Measurements from ENCODE around the gene COG5. TPM values are rescaled to one million over a fixed set of nuclear protein-coding genes. Genes with fewer than 3 reads are reported as not detected.

Gene COG5
- total and polyA plus RNA-seq, 2 donors from 2014 or later, result 8.6 to 45.7 TPM

DNA sequence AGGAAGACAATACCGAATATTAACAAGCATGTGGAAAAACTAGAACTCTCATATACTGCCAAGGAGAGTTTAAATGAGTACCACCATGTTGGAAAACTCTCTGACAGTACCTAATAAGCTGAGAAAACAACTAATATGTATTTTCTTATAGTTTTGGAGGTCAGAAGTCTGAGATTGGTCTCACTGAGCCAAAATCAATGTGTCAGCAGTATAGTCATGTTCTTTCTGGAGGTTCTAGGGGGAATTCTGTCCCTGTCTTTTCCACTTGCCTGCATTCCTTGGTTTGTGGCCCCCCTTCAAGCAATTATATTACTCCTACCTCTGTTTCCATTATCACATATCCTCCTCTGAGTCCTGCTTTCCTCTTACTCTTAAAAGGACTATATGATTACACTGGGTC is 250.4 kb downstream of the COG5 start:
- H3K27me3 ChIP-seq (ENCODE audit: control insufficient read depth, insufficient read depth, low read length), result no peaks in the 10 kb centered on the region
- H3K4me1 ChIP-seq (ENCODE audit: control insufficient read depth in 2 of 3, insufficient read depth in 2 of 3, low read depth in 1 of 3, low read length in 3 of 3), result no peaks in the 10 kb centered on the region
- no peak overlapping the region for H3K27ac ChIP-seq (ENCODE audit: low read depth in 2 of 2, low read length in 2 of 2)
- no peaks in the 10 kb centered on the region for H3K9me3 ChIP-seq (ENCODE audit: control insufficient read depth in 2 of 3, insufficient read depth in 1 of 3, low read length in 3 of 3)
- H3K4me3 ChIP-seq (ENCODE audit: low read length in 3 of 3), result no peak overlapping the region
- no peak for FAIRE-seq
- intact Hi-C loops (cut with DNase I), result no loop called here
- H3K36me3 ChIP-seq (ENCODE audit: control insufficient read depth in 2 of 3, insufficient read depth in 3 of 3, low read length in 3 of 3), result no peaks in the 10 kb centered on the region
- DNase-seq, result no peak
- TF ChIP-seq, protein P1, sequence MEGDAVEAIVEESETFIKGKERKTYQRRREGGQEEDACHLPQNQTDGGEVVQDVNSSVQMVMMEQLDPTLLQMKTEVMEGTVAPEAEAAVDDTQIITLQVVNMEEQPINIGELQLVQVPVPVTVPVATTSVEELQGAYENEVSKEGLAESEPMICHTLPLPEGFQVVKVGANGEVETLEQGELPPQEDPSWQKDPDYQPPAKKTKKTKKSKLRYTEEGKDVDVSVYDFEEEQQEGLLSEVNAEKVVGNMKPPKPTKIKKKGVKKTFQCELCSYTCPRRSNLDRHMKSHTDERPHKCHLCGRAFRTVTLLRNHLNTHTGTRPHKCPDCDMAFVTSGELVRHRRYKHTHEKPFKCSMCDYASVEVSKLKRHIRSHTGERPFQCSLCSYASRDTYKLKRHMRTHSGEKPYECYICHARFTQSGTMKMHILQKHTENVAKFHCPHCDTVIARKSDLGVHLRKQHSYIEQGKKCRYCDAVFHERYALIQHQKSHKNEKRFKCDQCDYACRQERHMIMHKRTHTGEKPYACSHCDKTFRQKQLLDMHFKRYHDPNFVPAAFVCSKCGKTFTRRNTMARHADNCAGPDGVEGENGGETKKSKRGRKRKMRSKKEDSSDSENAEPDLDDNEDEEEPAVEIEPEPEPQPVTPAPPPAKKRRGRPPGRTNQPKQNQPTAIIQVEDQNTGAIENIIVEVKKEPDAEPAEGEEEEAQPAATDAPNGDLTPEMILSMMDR (IDR thresholded peaks at IDR 0.05; ENCODE audit: borderline replicate concordance, extremely low read depth, insufficient read depth), result no peak
- no peak overlapping the region for H3K9ac ChIP-seq (ENCODE audit: low read length in 3 of 3)

DNA sequence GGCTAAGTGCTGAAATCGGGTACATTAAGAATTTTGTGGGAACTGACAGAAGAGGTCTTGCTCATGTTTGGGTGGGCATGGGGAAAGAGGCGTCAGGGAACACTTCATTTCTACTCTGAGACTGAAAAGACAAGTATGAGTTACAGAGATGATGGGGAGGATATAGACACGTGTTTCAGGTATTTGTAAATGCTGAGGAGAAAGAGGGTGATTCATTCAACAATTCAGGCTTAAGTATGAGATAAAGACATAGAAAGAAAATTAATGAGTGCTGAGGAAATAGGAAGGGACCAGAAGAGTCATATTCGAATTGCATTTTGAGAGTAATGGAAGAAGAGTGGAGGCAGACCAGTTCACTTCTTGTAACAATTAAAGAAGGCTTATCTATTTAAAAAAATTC is 251.3 kb downstream of the COG5 start:
- Histone ChIP-seq H3K27ac (ENCODE audit: low read depth in 2 of 2, low read length in 2 of 2) (no peak overlapping the region), H3K4me1 (ENCODE audit: control insufficient read depth in 2 of 3, insufficient read depth in 2 of 3, low read depth in 1 of 3, low read length in 3 of 3) (no peaks in the 10 kb centered on the region), H3K27me3 (ENCODE audit: control insufficient read depth, insufficient read depth, low read length) (no peaks in the 10 kb centered on the region), H3K9ac (ENCODE audit: low read length in 3 of 3) (no peak overlapping the region), H3K4me3 (ENCODE audit: low read length in 3 of 3) (no peak overlapping the region), H3K36me3 (ENCODE audit: control insufficient read depth in 2 of 3, insufficient read depth in 3 of 3, low read length in 3 of 3) (no peaks in the 10 kb centered on the region), H3K9me3 (ENCODE audit: control insufficient read depth in 2 of 3, insufficient read depth in 1 of 3, low read length in 3 of 3) (no peaks in the 10 kb centered on the region)
- no peak for FAIRE-seq
- TF ChIP-seq, protein P1 (IDR thresholded peaks at IDR 0.05; ENCODE audit: borderline replicate concordance, extremely low read depth, insufficient read depth), result no peak
- DNase-seq, result no peak
- intact Hi-C loops (cut with DNase I), result no loop called here

DNA sequence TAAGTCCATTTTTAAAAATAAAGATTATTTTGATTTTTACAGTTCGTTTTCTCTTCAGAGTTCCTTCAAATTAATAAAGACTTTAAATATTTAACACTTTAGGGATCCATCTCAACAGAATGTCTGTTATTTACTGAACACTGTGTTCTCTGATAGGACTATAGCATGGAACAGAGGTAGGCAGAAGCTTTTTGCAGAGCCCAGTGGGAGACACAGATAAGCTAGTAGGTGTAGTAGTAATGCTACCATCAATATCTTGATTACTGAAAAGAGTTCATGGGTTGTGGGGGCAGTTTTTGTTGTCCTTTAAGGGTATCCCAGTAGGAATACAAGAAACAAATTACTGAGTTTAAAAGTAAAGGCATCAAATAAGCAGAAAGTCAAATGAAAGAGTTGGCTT is 254.4 kb downstream of the COG5 start:
- DNase-seq (no peak), FAIRE-seq (no peak)
- Histone ChIP-seq H3K9ac (ENCODE audit: low read length in 3 of 3) (no peak overlapping the region), H3K36me3 (ENCODE audit: control insufficient read depth in 2 of 3, insufficient read depth in 3 of 3, low read length in 3 of 3) (no peaks in the 10 kb centered on the region), H3K27me3 (ENCODE audit: control insufficient read depth, insufficient read depth, low read length) (no peaks in the 10 kb centered on the region), H3K4me1 (ENCODE audit: control insufficient read depth in 2 of 3, insufficient read depth in 2 of 3, low read depth in 1 of 3, low read length in 3 of 3) (no peaks in the 10 kb centered on the region), H3K4me3 (ENCODE audit: low read length in 3 of 3) (no peak overlapping the region), H3K27ac (ENCODE audit: low read depth in 2 of 2, low read length in 2 of 2) (no peak overlapping the region), H3K9me3 (ENCODE audit: control insufficient read depth in 2 of 3, insufficient read depth in 1 of 3, low read length in 3 of 3) (no peaks in the 10 kb centered on the region)
- intact Hi-C loops (cut with DNase I), result loop anchor here (10.0 kb wide), 1 partner anchor 64 kb away; no protein-coding TSS in a partner anchor
- TF ChIP-seq, protein P1 (IDR thresholded peaks at IDR 0.05; ENCODE audit: borderline replicate concordance, extremely low read depth, insufficient read depth), result no peak

DNA sequence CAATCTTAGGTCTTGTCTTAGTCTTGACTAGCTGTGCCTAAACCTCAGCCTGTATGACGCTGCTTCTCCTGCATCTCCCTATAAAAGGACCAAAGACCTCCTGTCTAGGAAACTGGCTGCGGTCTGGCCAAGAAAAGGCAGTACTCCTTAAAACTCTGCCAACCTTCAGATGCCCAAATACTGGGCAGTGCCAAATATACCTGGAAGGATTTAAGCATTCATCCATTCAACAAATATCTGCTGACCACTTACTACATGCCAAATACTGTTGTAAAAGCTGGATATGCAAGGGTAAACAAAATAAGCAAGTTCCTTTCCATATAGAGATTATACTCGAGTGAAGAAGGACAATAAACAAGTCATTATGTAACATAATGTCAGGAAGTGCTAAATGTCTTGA is 259.1 kb downstream of the COG5 start:
- no peak for FAIRE-seq
- no peak for DNase-seq
- Histone ChIP-seq H3K27ac (ENCODE audit: low read depth in 2 of 2, low read length in 2 of 2) (no peak overlapping the region), H3K27me3 (ENCODE audit: control insufficient read depth, insufficient read depth, low read length) (no peaks in the 10 kb centered on the region), H3K4me1 (ENCODE audit: control insufficient read depth in 2 of 3, insufficient read depth in 2 of 3, low read depth in 1 of 3, low read length in 3 of 3) (no peaks in the 10 kb centered on the region), H3K9me3 (ENCODE audit: control insufficient read depth in 2 of 3, insufficient read depth in 1 of 3, low read length in 3 of 3) (no peaks in the 10 kb centered on the region), H3K9ac (ENCODE audit: low read length in 3 of 3) (no peak overlapping the region), H3K36me3 (ENCODE audit: control insufficient read depth in 2 of 3, insufficient read depth in 3 of 3, low read length in 3 of 3) (no peaks in the 10 kb centered on the region), H3K4me3 (ENCODE audit: low read length in 3 of 3) (no peak overlapping the region)
- intact Hi-C loops (cut with DNase I), result loop anchor here (10.0 kb wide), 1 partner anchor 60 kb away; no protein-coding TSS in a partner anchor
- TF ChIP-seq, protein P1 (IDR thresholded peaks at IDR 0.05; ENCODE audit: borderline replicate concordance, extremely low read depth, insufficient read depth), result no peak

Measured in kidney (tissue), 14 donors.